Testis (tissue), 2 donors: Measurements from ENCODE around the gene IGF1R.

ENCODE experiments used
- CTCF ChIP-seq, 3 experiments: fragments of 450-650 bp in 2 of 3; fragments of 200-600 bp in 1 of 3; sonication (generic) in 1 of 3; IDR thresholded peaks; one replicate each; pipeline ENCODE4 v1.5.1; 2016 to 2019; ENCODE audit warnings: antibody characterized with exemption in 3 of 3, mild to moderate bottlenecking in 2 of 3, moderate library complexity in 1 of 3
- POLR2A ChIP-seq: fragments of 450-650 bp; IDR thresholded peaks from one replicate; pipeline ENCODE4 v1.6.1; 2017; ENCODE audit warnings: antibody characterized with exemption, mild to moderate bottlenecking, moderate library complexity

- no peak for TF ChIP-seq CTCF (IDR thresholded peaks at IDR 0.05)
- no peak for TF ChIP-seq POLR2A
These were observed 328.2 kb downstream of the IGF1R start for GRCh38 chr15:98976500-98976899.
